H9 (cell line): Measurements from ENCODE around the gene PNPLA1. TPM values are rescaled to one million over a fixed set of nuclear protein-coding genes. Genes with fewer than 3 reads are reported as not detected.

Experiments used
- DNase-seq: peaks from one replicate; pipeline ENCODE4 v3.0.0-alpha.2; 2017
- H2AFZ ChIP-seq: one replicate; pipeline ENCODE4 v1.6.1; 2013; ENCODE audit warnings: mild to moderate bottlenecking, low read length, control low read depth, moderate library complexity
- H2AK5ac ChIP-seq: 2 replicates; pipeline ENCODE4 v1.6.1; 2013; ENCODE audit warnings: low read length, control low read depth, mixed read lengths; ENCODE audit not compliant: insufficient read length
- H2BK120ac ChIP-seq: one replicate; pipeline ENCODE4 v1.6.1; 2013; ENCODE audit warnings: low read depth, mild to moderate bottlenecking, low read length, control low read depth, inconsistent platforms; ENCODE audit not compliant: poor library complexity, severe bottlenecking
- H2BK12ac ChIP-seq: 2 replicates; pipeline ENCODE4 v1.6.1; 2013; ENCODE audit warnings: low read length, control low read depth, mixed read lengths, low read depth; ENCODE audit not compliant: insufficient read length
- H2BK15ac ChIP-seq: 2 replicates; pipeline ENCODE4 v1.6.1; 2013; ENCODE audit warnings: low read depth, low read length, control low read depth
- H2BK20ac ChIP-seq: one replicate; pipeline ENCODE4 v1.6.1; 2013; ENCODE audit warnings: low read depth, mild to moderate bottlenecking, low read length, control low read depth, inconsistent platforms; ENCODE audit not compliant: poor library complexity, severe bottlenecking
- H2BK5ac ChIP-seq: 2 replicates; pipeline ENCODE4 v1.6.1; 2013; ENCODE audit warnings: low read length, control low read depth, mixed read lengths; ENCODE audit not compliant: insufficient read length
- H3K14ac ChIP-seq: 2 replicates; pipeline ENCODE4 v1.6.1; 2013; ENCODE audit warnings: low read length, control low read depth; ENCODE audit not compliant: insufficient read depth
- H3K18ac ChIP-seq: 2 replicates; pipeline ENCODE4 v1.6.1; 2013; ENCODE audit warnings: low read depth, mild to moderate bottlenecking, mixed read lengths, low read length, control low read depth; ENCODE audit not compliant: insufficient read length
- H3K23ac ChIP-seq: 2 replicates; pipeline ENCODE4 v1.6.1; 2013; ENCODE audit warnings: low read length, control low read depth, mixed read lengths, low read depth; ENCODE audit not compliant: insufficient read length
- H3K23me2 ChIP-seq: 2 replicates; pipeline ENCODE4 v1.6.1; 2013; ENCODE audit warnings: low read depth, mild to moderate bottlenecking, mixed read lengths, low read length, control low read depth; ENCODE audit not compliant: insufficient read length, poor library complexity, severe bottlenecking
- H3K27ac ChIP-seq: 2 replicates; pipeline ENCODE4 v1.5.1; 2013; ENCODE audit warnings: low read length, control low read depth, mixed read lengths, low read depth; ENCODE audit not compliant: insufficient read length
- H3K27me3 ChIP-seq: 2 replicates; pipeline ENCODE4 v1.6.1; 2013; ENCODE audit warnings: low read length, control low read depth, inconsistent platforms; ENCODE audit not compliant: insufficient read depth
- H3K4ac ChIP-seq: 2 replicates; pipeline ENCODE4 v1.6.1; 2013; ENCODE audit warnings: low read depth, mild to moderate bottlenecking, control low read depth, inconsistent platforms, low read length, moderate library complexity
- H3K4me1 ChIP-seq: 2 replicates; pipeline ENCODE4 v1.6.1; 2013; ENCODE audit warnings: low read length, control low read depth, inconsistent platforms; ENCODE audit not compliant: insufficient read depth
- H3K4me2 ChIP-seq: 2 replicates; pipeline ENCODE4 v1.6.1; 2013; ENCODE audit warnings: low read length, control low read depth, mixed read lengths; ENCODE audit not compliant: insufficient read length, insufficient read depth
- H3K56ac ChIP-seq: 2 replicates; pipeline ENCODE4 v1.6.1; 2013; ENCODE audit warnings: low read depth, mild to moderate bottlenecking, mixed read lengths, low read length, control low read depth; ENCODE audit not compliant: insufficient read length
- H3K79me1 ChIP-seq: 2 replicates; pipeline ENCODE4 v1.6.1; 2013; ENCODE audit warnings: low read depth, mild to moderate bottlenecking, moderate library complexity, low read length, control low read depth, inconsistent platforms; ENCODE audit not compliant: insufficient read depth, poor library complexity, severe bottlenecking
- H3K79me2 ChIP-seq: 2 replicates; pipeline ENCODE4 v1.6.1; 2013; ENCODE audit warnings: low read length, control low read depth, inconsistent platforms; ENCODE audit not compliant: insufficient read depth
- H3K9ac ChIP-seq: 2 replicates; pipeline ENCODE4 v1.6.1; 2013; ENCODE audit warnings: low read length, control low read depth, mixed read lengths; ENCODE audit not compliant: insufficient read length; ENCODE audit errors: extremely low read depth
- H3K9me3 ChIP-seq: one replicate; pipeline ENCODE4 v1.6.1; 2013; ENCODE audit warnings: low read depth, low read length, inconsistent platforms; ENCODE audit not compliant: control insufficient read depth
- H3T11ph ChIP-seq: one replicate; pipeline ENCODE4 v1.6.1; 2013; ENCODE audit warnings: mild to moderate bottlenecking, low read length, control low read depth, inconsistent platforms
- H4K20me1 ChIP-seq: one replicate; pipeline ENCODE4 v1.6.1; 2013; ENCODE audit not compliant: control insufficient read depth, insufficient read length, insufficient read depth
- H4K5ac ChIP-seq: 2 replicates; pipeline ENCODE4 v1.6.1; 2013; ENCODE audit warnings: low read depth, mild to moderate bottlenecking, mixed read lengths, low read length, control low read depth; ENCODE audit not compliant: insufficient read length
- H4K8ac ChIP-seq: replicated peaks from 2 replicates; pipeline ENCODE4 v1.6.1; 2013; ENCODE audit warnings: low read length, control low read depth, mixed read lengths, low read depth; ENCODE audit not compliant: insufficient read length
- H4K91ac ChIP-seq: 2 replicates; pipeline ENCODE4 v1.6.1; 2013; ENCODE audit warnings: low read depth, mild to moderate bottlenecking, moderate library complexity, mixed read lengths, low read length, control low read depth; ENCODE audit not compliant: insufficient read length
- H3K27ac Mint-ChIP-seq, 3 experiments: 2 replicates in 2 of 3; 3 replicates in 1 of 3; pipeline ENCODE4 v1.8.0; 2020 to 2021; ENCODE audit warnings: mixed read lengths in 3 of 3, mild to moderate bottlenecking in 1 of 3, moderate library complexity in 1 of 3
- H3K27me3 Mint-ChIP-seq: 2 replicates; pipeline ENCODE4 v1.8.0; 2021; ENCODE audit warnings: low read depth, mild to moderate bottlenecking, moderate library complexity, mixed read lengths
- H3K36me3 Mint-ChIP-seq, 3 experiments: 2 replicates in 2 of 3; 3 replicates in 1 of 3; pipeline ENCODE4 v1.8.0; 2020 to 2021; ENCODE audit warnings: low read depth in 3 of 3, mixed read lengths in 3 of 3; ENCODE audit not compliant: insufficient read depth in 1 of 3
- H3K4me1 Mint-ChIP-seq, 2 experiments: 2 replicates each; pipeline ENCODE4 v1.8.0; 2020; ENCODE audit warnings: mixed read lengths in 2 of 2
- H3K4me3 Mint-ChIP-seq, 2 experiments: 2 replicates in 1 of 2; 3 replicates in 1 of 2; pipeline ENCODE4 v1.8.0; 2020 to 2021; ENCODE audit warnings: mild to moderate bottlenecking in 2 of 2, mixed read lengths in 2 of 2, moderate library complexity in 1 of 2
- H3K9me3 Mint-ChIP-seq, 2 experiments: 2 replicates in 1 of 2; 3 replicates in 1 of 2; pipeline ENCODE4 v1.8.0; 2020; ENCODE audit warnings: mild to moderate bottlenecking in 2 of 2, mixed read lengths in 2 of 2, moderate library complexity in 1 of 2
- WGBS: extraction: QIAGEN DNeasy Blood & Tissue Kit; methylation state at CpG from one replicate; pipeline ENCODE4 v1.1.7; 2013; ENCODE audit warnings: missing lambda C conversion rate, low lambda C conversion rate, mixed read lengths; ENCODE audit not compliant: insufficient read length; ENCODE audit errors: extremely low coverage; 5-methylcytosine and 5-hydroxymethylcytosine counted together
- total RNA-seq: library from RNA; stranded (reverse); gene quantifications from 2 replicates; pipeline ENCODE4 v1.2.1, GENCODE V29; 2021
- TF ChIP-seq, protein P1 (sequence below): fragments of 200-600 bp; sonication (generic); conservative IDR thresholded peaks from 3 replicates; pipeline ENCODE4 v1.8.0; 2021; ENCODE audit warnings: antibody characterized with exemption, mild to moderate bottlenecking

Gene PNPLA1
- total RNA-seq, 1 experiment from 2014 or later = 0.09 TPM

DNA sequence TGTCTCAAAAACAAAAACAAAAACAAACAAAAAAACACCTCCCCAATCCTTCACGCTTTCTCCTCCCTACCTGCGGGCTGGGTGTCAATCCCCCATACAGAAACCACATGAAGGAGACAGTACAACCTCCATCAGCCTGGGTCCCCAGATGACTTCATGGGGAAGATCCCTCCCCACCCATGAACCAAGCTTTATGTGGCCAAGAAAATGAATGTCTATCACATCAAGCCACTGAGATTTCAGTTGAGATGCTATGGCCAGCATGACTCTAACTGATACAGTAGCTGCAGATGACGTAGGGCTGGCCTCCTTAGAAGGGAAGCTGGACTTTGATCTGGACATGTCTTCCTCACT lies 88.0 kb downstream of the PNPLA1 start:
- WGBS = no CpG with 5 or more reads among the region's 3 CpGs
- Mint-ChIP-seq H3K27me3 (peaks cover 2% of the 10 kb centered on the region; the same call in 1 of the 2 replicates), H3K4me1 (no peaks in the 10 kb centered on the region), H3K9me3 (peaks cover 2% of the 10 kb centered on the region in 2 experiments; a peak in 2 of 5 replicates), H3K36me3 (peaks cover 0 to 2% (median 0%) of the 10 kb centered on the region in 3 experiments; a peak in 2 of 7 replicates), H3K27ac (no peak overlapping the region), H3K4me3 (no peak overlapping the region)
- Histone ChIP-seq H4K5ac (no peak overlapping the region), H2AFZ (no peak overlapping the region), H3K79me2 (no peaks in the 10 kb centered on the region), H4K91ac (no peak overlapping the region), H3K18ac (no peak overlapping the region), H4K8ac (no peak overlapping the region), H2BK20ac (no peak overlapping the region), H2BK15ac (no peak overlapping the region), H3K27me3 (no peaks in the 10 kb centered on the region), H3K9ac (no peak overlapping the region), H2BK120ac (no peak overlapping the region), H4K20me1 (no peaks in the 10 kb centered on the region), H3K23ac (no peak overlapping the region), H3K79me1 (no peaks in the 10 kb centered on the region), H3K27ac (no peak overlapping the region), H3K4ac (no peak overlapping the region), H3K9me3 (no peaks in the 10 kb centered on the region), H2BK5ac (no peak overlapping the region), H3K23me2 (no peaks in the 10 kb centered on the region), H3T11ph (no peak overlapping the region), H2BK12ac (no peak overlapping the region), H3K4me1 (0 out of 2 replicates have a peak, but pooled peaks cover 1% of the 10 kb centered on the region), H2AK5ac (no peak overlapping the region), H3K4me2 (no peak overlapping the region), H3K14ac (no peak overlapping the region), H3K56ac (no peak overlapping the region)
- DNase-seq = no peak
- TF ChIP-seq, protein P1, sequence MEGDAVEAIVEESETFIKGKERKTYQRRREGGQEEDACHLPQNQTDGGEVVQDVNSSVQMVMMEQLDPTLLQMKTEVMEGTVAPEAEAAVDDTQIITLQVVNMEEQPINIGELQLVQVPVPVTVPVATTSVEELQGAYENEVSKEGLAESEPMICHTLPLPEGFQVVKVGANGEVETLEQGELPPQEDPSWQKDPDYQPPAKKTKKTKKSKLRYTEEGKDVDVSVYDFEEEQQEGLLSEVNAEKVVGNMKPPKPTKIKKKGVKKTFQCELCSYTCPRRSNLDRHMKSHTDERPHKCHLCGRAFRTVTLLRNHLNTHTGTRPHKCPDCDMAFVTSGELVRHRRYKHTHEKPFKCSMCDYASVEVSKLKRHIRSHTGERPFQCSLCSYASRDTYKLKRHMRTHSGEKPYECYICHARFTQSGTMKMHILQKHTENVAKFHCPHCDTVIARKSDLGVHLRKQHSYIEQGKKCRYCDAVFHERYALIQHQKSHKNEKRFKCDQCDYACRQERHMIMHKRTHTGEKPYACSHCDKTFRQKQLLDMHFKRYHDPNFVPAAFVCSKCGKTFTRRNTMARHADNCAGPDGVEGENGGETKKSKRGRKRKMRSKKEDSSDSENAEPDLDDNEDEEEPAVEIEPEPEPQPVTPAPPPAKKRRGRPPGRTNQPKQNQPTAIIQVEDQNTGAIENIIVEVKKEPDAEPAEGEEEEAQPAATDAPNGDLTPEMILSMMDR = no peak

Other genes starting within 250 kb of the PNPLA1 start
- 0.09 and 0.55 TPM in 2 replicates for gene SLC26A8, start 245.4 kb upstream of the PNPLA1 start, total RNA-seq
- 32.4 and 40.5 TPM in 2 replicates for gene MAPK14, start 242.3 kb upstream of the PNPLA1 start, total RNA-seq
- gene MAPK13, start 139.5 kb upstream of the PNPLA1 start, total RNA-seq = 18.9 and 19.2 TPM in 2 replicates
- gene BRPF3, start 73.3 kb upstream of the PNPLA1 start, total RNA-seq = 43.4 and 45.9 TPM in 2 replicates
- gene BNIP5, start 66.8 kb downstream of the PNPLA1 start, total RNA-seq = not detected in 2 replicates
- 0.92 and 0.94 TPM in 2 replicates for gene ETV7, start 117.6 kb downstream of the PNPLA1 start, total RNA-seq
- not detected in 2 replicates for gene PXT1, start 172.8 kb downstream of the PNPLA1 start, total RNA-seq
- gene KCTD20, start 172.9 kb downstream of the PNPLA1 start, total RNA-seq = 22.2 and 22.6 TPM in 2 replicates